AG04450 (cell line): Measurements from ENCODE around the gene ZSCAN9. TPM values are rescaled to one million over a fixed set of nuclear protein-coding genes. Genes with fewer than 3 reads are reported as not detected.

Experiments used
- CTCF ChIA-PET: fragments of 300-600, 350-600 bp; formaldehyde crosslinking; extraction: SDS; loops from one replicate; lab custom pipeline; 2022; ENCODE audit warnings: antibody characterized with exemption, inconsistent platforms; lab: Charles Lee
- POLR2A ChIA-PET: fragments of 350-600 bp; formaldehyde crosslinking; extraction: SDS; loops from one replicate; lab custom pipeline; 2021; ENCODE audit warnings: antibody characterized with exemption, inconsistent platforms; lab: Yijun Ruan, JAX
- DNase-seq: peaks from one replicate; pipeline ENCODE4 v3.0.0-alpha.2; 2011; ENCODE audit warnings: low read depth, low spot score
- H3K27ac ChIP-seq: one replicate; pipeline ENCODE4 v1.5.1; 2012; ENCODE audit warnings: low read depth, low read length, control low read depth
- H3K27me3 ChIP-seq: one replicate; pipeline ENCODE4 v1.6.0; 2012; ENCODE audit warnings: low read length; ENCODE audit not compliant: control insufficient read depth, insufficient read depth
- H3K4me3 ChIP-seq: 2 replicates; pipeline ENCODE4 v1.5.1; 2011; ENCODE audit warnings: mild to moderate bottlenecking, low read depth, low read length, control low read depth
- H3K9me3 ChIP-seq: 2 replicates; pipeline ENCODE4 v1.5.1; 2012; ENCODE audit warnings: low read length; ENCODE audit not compliant: control insufficient read depth, insufficient read depth
- polyA minus RNA-seq: library from RNA; depleted of rRNA, polyadenylated mRNA; stranded (reverse); fragments of >200 nt; gene quantifications from 2 replicates; pipeline ENCODE4 v1.2.3, GENCODE V29; 2011; rRNA and poly(A)+ RNA removed
- polyA plus RNA-seq: library from polyadenylated mRNA; depleted of rRNA; stranded (reverse); fragments of >200 nt; gene quantifications from 2 replicates; pipeline ENCODE4 v1.2.3, GENCODE V29; 2011; rRNA removed
- TF ChIP-seq, protein P1 (sequence below): IDR thresholded peaks from 2 replicates; pipeline ENCODE4 v1.5.1; 2011; ENCODE audit warnings: low read depth, low read length, control low read depth, inconsistent platforms

ZSCAN9 gene
- 14.8 and 18.2 TPM in 2 replicates for polyA plus RNA-seq
- 14.4 and 18.7 TPM in 2 replicates for polyA minus RNA-seq

DNA sequence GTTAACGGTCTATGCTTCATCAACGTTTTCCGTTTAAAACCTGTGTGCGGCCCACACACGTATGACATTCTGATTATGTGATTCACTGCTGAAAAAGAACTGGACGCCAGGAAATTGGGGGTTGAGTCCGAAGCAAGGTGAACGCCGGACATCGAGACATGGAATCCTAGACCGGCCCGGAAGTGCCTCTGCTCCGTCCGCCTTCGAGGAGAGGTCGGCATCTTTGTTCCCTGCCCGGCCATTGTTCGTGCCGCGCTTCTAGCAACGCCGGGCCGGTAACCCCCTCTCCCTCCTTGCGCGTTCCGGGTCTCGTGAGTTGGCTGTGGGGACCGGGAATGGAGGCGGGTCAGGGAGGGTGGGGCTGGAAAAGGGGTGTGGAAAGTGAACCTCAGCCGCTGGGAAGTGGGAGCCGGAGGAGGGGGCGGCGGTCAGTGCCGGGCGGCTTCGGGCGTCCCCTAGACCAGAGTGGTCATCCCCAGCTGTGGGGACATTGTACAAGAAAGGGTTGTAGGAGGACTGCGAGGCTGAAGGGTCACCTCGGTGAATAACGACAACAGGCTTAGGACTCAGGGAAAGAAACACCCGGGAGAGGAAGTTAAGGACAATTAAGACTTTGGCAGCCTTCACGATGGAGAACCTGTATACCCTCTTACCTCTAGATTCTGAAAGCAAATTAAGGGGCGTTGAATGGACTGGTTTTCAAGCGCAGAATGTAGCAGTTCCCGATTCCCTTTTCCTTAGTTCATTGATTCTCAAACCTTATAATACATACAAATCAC lies at the start of gene ZSCAN9:
ZSCAN9 (plus strand) TSS at position 220 of the 779 bp plus-strand sequence. CDS start 1,810 bp downstream, outside the sequence.
- Histone ChIP-seq H3K9me3 (no peaks in the 10 kb centered on the region; the same call in 1 of the 2 replicates), H3K27ac (peak within 1 kb of the TSS; percentile 79), H3K4me3 (peak within 1 kb of the TSS; percentile 71), H3K27me3 (no peaks in the 10 kb centered on the region)
- TF ChIP-seq, protein P1, sequence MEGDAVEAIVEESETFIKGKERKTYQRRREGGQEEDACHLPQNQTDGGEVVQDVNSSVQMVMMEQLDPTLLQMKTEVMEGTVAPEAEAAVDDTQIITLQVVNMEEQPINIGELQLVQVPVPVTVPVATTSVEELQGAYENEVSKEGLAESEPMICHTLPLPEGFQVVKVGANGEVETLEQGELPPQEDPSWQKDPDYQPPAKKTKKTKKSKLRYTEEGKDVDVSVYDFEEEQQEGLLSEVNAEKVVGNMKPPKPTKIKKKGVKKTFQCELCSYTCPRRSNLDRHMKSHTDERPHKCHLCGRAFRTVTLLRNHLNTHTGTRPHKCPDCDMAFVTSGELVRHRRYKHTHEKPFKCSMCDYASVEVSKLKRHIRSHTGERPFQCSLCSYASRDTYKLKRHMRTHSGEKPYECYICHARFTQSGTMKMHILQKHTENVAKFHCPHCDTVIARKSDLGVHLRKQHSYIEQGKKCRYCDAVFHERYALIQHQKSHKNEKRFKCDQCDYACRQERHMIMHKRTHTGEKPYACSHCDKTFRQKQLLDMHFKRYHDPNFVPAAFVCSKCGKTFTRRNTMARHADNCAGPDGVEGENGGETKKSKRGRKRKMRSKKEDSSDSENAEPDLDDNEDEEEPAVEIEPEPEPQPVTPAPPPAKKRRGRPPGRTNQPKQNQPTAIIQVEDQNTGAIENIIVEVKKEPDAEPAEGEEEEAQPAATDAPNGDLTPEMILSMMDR = no peak
- POLR2A ChIA-PET = no interaction called here
- CTCF ChIA-PET = no interaction called here
- DNase-seq = peak; percentile 77

DNA sequence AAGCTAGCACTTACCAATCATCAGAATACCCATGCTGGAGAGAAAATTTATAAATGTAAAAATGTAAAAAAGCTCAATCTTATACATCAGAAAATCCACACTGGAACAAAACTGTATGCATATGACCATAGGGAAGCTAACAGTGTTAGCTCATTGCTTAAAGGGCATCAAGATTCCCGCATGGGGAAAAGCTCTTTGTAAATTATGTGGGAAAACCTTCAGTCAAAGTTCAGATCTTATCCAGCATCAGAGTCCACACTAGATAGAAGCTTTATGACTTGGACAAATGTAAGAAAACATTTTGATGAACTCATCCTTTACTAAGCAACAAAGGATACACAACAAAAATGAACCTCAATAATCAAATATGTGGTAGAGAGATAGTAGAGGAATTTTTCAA lies 48.7 kb upstream of the ZSCAN9 start:
- H3K27me3 ChIP-seq = no peaks in the 10 kb centered on the region
- POLR2A ChIA-PET = no interaction called here
- CTCF ChIA-PET = no interaction called here
- no peak for DNase-seq
- H3K27ac ChIP-seq = no peak overlapping the region
- TF ChIP-seq, protein P1 = no peak
- no peaks in the 10 kb centered on the region for H3K9me3 ChIP-seq
- H3K4me3 ChIP-seq = no peak overlapping the region

DNA sequence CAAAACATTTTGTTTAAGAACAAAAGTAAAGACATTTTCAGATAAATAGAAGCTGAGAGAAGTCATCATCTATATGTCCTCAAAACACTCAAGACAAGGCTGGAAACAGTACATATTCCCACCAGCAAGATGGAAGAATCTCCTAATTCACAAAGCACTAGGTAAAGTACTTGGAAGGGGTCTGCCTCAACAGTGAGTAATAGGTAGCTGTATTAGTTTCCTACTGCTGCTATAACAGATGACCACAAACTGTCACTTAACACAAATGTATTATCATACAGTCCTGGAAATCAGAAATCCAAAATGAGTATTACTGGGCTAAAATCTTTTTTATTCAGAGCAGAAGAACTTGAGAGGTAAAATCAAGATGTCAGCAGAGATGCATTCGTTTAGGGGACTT lies 42.8 kb upstream of the ZSCAN9 start:
- H3K9me3 ChIP-seq = peaks cover 1% of the 10 kb centered on the region; the same call in 1 of the 2 replicates
- CTCF ChIA-PET = interaction anchor here (0.6 kb wide), 1 partner anchor 452 kb away, joined by 3 read pairs; no protein-coding TSS in a partner anchor
- H3K27ac ChIP-seq = no peak overlapping the region
- H3K27me3 ChIP-seq = no peaks in the 10 kb centered on the region
- no peak for DNase-seq
- H3K4me3 ChIP-seq = no peak overlapping the region
- POLR2A ChIA-PET = no interaction called here
- TF ChIP-seq, protein P1 = no peak

DNA sequence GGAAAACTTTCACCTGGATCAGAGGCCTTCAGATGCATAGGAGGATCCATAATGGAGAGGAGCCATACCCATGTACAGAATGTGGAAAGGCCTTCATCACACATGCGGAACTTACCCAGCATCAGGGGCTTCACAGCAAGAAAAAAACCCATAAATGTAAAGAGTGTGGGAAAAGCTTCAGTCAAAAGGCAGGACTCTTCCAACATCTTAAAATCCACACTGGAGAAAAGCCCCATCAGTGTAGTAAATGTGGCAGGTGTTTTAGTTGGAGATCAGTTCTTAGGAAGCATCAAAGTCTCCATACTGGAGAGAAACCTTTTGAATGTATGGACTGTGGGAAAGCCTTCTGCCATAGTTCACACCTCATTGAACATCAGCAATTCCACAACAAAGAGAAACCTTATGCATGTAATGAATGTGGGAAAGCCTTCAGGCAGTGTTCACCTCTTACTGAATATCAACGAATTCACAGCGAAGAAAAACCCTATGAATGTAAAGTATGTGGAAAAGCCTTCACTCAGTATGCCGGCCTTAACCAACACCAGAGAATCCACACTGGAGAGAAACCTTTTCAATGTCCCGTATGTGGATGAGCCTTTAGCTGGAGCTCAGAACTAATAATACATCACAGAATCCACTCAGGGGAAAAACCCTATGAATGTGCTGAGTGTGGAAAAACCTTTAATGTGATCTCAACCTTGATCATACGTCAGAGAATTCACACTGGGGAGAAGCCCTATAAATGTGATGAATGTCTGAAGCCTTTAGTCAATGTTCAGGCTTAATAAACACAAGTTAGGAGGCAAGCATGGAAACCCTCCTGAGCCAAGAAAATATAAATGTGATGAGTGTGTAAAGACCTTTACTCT lies 36.7 kb upstream of the ZSCAN9 start:
- CTCF ChIA-PET = no interaction called here
- Histone ChIP-seq H3K27me3 (no peaks in the 10 kb centered on the region), H3K9me3 (peaks cover 25% of the 10 kb centered on the region), H3K27ac (no peak overlapping the region), H3K4me3 (no peak overlapping the region)
- POLR2A ChIA-PET = no interaction called here
- TF ChIP-seq, protein P1 = no peak
- no peak for DNase-seq
